Stimulated activated CD4-positive, alpha-beta T cell treated with anti-CD3 and anti-CD28 coated beads, Interleukin-4, amount 100 ng/mL, for 4 hours (primary cell): ENCODE measurements around the gene FAM170B.

Source experiments
- DNase-seq, 2 experiments: peaks; one replicate each; pipeline ENCODE4 v3.0.0-alpha.2; 2020

FAM170B gene

DNA sequence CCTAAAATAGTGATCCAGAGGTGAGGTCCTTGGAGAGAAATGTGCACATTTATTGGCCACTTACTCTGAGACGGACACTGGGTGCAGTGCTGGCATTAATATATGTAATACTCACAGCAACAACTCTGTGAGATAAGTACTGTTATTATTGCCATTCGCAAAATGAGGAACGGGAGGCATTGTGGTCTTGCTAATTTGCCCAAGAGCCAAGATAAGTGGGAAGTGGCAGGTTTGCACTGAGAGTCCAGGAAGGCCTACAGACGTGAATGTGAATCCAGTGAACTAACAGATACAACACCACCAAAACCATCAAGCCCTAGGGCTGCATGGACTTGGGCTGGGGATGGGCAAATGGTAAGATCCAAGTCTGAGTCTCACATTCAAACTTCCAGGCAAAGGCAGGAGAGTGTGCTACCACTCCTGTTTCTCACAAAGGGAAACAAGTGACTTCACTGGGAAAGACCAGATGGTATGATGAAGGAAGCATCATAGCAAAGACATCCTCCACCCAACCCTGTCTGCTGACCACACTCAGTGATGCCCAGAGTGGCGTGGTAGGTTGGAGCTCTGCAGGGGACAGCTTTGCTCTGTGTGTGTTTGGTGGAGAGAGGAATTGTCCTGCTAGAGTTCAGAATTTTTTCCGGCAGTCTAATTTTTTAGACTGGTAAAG, 35.1 kb upstream of the FAM170B start:
- DNase-seq = no peak

DNA sequence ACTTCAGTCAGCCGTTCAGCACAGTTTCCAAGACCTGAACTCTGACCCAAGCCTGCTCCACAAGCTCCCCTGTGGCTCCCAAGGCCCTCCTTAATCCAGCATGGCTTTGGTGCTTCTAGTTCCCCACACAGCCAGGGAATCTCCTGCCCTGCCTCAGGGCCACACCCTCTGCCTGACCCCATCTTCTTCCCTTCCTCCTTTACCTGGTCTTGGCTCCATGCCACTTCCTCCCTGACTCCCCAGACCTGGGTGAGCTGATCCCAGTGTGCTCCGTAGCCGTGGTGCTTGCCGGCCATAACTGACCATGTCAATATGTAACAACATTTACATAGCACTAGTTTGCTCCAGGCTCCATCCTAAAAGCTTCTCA, 34.3 kb upstream of the FAM170B start:
- no peak for DNase-seq

DNA sequence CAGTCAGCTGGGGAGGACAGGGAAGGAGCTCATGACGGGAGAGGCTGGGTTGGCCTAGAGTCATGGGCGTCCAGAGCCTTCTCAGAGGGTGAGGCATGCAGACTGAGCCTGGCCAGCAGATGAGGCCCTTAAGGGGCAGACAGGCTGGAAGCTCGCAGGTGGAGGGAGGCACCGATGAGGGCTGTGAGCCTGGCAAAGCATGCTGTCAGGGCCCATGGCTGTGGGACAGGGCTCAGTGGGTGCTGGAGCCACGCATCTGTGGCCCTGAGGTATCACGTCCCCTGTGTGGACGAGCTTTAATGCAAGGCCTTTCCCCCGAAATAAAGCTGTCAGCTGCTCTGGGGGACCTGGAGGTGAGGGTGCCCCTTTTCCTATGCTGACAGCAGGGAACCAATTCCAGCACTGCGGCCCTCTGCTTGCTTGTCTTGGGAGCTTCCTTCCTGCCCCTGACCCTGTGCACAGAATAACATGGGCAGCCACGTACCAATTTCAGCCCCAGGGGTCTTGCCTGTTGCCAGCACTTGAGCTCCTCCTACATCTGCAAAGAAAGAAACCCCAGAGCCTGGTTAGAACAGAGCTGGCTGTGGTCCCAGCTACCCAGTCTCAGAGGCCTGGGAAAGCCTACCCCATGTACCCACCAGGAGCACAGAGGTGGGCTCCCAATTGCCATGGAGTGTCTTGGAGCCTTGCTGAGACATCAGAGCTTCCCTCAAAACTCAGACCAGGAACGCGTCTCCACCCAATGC, 33.8 kb upstream of the FAM170B start:
- DNase-seq = no peak

DNA sequence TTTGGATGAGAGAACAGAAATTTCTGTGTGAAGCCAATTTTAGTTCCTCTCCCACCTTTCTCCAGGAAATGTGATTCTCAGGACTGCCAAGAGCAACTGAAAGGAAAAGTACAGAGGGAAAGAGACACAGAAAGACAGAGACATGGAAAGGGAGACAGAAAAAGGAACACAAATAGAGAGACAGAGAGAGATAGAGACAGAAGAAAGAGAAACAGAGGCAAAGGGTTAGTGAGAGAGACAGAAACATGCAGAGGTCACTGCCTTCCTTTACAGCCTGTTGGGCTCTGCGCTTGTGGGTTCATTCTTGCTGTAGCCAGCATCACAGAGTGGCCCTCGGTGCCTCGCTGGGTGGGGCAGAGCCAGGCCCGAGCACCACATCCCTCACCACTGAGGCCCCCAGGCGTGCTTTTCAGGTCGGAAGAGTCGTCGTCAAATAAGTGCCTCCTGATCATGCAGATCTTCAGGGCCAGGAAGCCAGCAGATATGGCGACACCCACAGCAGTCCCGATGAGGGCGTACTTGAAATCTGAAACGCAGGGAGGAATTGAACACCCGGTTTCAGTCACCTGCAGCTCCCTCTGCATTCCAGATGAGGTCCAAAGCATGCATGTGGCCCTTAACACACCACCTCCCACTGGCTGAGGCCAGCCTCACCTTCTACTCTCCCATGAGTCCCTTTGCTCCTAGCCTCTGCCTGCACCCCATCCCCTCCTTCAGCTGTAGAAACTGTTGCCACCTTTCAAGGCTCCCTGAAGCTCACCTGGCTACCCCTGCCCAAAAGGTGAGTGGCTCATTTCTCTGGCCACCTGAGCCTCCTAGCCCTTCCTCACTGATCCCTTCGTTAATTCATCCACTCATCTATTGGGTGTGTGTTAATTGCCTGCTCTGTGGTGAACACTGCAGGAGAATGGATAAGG, 32.9 kb upstream of the FAM170B start:
- no peak for DNase-seq

DNA sequence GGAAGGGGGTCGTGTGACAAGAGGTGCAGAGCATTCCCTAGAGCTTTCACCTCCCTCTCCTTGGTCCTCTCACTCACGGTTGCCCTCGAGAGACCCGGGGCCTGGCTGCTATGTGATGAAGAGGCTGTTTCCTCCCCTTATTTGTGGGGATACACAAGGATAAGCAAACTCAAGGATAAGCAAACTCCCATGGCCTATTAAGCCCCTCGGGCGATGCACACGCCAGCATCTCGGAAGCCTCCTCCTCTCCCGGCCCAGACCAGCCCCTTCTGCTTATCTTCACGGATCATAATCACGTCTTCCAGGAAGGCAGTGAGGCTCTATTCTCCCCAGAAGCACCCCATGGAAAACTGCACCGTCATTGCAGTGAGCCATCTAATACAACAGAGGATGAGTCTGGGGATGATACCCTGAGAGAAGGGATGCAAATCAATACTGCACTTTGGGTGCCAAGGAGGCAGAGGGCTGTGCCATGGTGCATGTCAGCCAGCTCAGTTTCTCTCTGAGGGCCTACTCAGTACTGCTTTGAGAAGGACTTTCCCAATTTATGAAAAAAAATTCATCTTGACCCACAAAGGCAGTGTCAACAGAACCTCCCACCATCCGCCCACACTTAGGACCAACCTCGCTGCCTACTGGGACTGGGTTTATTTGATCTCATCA, 32.1 kb upstream of the FAM170B start:
- no peak for DNase-seq

DNA sequence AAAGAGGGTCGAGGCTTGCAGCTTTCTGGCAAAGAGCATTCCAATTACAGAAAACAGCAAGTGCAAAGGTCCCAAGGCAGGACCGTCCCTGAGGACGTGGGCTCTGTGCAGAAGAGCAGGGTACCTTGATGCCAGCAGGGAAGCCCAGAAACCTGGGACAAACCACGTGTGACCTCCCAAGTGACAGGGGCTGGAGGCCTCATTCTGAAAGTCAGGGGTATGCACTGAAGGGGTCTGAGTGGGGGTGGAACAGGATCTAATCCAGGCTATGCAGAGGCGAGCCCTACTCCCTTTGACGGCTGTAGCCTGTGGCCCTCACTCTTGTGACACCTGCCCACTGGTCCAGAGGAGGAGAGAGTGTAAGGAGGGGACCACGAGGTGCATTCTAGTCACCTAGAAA, 31.4 kb upstream of the FAM170B start:
- no peak for DNase-seq

DNA sequence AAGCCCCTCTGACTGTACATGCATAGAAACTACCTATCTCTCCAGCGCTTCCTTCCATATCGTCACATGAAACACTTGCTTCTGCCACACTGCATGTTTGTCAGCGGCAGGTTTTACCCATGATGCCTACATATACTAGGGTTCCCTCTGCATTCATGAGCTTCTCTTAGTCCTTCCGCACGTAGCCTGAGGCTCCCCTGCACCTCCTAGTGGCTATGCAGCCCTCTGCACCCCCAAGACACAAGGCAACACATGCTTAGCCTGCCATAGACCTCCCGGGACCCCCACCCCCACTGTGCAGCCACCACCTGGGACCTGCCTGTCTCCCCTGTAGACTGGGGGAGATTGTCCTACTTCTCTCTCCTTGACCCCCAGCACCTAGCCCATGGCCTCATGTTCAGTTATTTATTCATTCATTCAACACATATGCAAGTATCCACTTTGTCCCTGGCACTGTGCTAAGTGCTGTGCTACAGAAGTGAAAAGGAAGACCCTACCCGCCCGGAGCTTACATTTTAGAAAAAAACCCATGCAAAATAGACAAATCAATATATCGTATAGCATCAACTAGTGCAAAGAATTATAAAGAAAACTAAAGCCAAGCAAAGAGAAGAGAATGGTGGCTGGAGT, 30.9 kb upstream of the FAM170B start:
- DNase-seq = no peak

DNA sequence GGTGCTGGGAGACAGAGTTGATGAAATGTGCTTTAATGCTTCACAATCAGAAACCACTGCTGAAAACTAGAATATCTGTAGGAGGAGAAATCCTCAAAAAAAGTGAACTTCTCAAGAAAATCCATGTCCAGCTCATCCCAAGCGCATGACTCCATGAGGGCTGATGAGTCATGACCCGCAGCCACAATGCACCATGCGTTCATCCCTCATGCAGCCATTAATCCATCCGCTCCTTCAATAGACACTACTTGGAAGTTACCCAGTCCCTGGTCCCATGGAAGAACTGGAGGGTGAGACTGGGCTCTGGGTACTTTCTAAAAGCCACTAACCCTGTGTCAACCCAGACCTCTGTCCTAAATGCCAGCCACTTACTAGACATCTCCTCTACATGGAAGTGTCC, 29.9 kb upstream of the FAM170B start:
- DNase-seq = no peak

DNA sequence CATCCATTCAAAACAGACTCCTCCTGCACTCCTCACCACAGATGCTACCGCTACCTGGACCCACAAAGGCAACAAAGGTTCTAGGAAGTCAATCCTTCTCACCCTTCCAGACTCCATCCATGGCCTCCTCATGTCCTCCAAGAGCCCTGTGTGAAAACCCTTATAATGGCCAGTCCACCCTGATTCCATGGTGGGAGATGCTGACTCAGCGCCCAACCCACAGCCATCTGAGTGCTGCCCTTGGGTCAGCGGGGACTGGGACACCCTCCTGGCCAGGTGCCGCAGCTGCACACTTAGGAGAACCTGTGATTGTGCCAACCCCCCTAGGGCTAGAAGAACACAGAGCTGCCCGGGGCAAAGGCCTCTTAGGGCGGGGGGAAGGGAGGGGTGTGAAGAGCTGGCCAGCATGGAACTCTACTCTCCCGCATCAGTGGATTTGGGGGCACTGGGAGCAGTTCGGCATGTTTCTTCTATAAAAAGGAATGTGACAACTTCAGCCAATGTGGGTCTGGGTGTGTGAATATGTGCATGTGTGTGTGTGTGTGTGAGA, 29.0 kb upstream of the FAM170B start:
- DNase-seq = no peak

DNA sequence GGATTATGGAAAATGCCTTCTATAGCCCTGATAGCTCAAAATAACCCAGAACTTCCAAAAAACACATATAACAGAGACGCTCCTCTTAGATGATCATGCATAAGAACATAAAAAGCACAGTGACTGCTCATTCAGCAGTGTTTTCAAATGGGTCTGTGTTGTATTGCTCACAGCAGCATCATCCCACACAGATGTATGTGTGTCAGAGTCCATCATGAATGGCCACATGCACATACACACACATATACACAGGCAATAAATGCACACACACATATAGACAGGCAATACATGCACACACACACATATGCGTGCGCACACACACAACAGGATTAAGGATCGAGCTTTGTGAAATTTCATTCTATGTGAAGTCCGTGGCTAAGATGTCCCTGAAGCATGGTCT, 28.2 kb upstream of the FAM170B start:
- no peak for DNase-seq

DNA sequence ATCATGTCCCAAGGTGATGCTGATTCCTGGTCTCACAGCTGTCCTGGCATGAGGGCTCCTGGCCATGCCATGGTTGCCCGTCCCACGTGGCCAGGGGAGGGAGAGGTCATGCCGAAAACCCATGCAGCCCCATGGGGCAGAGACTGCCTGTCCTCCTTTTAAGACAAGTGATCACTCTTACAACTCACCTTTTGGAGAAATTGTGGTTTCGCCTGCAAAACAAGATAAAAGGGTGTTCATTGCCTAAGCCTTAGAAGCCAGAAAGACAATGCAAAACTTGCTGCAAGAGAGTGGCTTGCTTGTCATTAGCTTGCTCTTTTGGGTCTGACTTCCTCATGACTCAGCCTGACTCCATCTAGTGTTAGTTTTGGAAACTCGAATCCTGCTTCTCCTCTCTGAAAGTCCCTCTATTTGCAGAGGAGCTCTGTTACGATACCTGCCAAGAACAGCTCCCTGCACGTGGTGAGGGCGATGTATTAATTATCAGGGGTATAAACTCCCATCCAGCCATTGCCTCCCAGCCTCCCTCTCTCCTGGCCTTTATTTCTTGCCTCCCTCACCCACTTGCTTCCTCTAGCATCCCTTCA, 27.7 kb upstream of the FAM170B start:
- DNase-seq = no peak

DNA sequence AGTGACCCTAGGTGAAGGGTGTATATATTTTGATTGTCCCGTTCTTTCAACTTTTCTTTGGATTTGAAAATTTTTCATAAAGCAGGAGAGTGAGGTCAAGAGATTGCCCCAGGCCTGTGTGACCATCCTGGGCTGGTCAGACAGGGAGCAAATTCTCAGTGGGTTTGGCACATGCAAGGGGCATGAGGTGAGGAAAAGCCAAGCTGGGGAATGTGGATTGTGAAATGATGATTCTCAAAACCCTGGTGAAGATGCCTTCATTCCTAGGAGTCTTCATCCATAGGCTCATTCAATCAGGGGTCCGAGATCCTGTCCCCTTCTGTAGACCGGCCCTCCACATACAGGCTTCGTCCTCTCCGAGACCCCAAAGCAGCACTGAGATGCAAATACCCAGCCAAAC, 27.0 kb upstream of the FAM170B start:
- no peak for DNase-seq

DNA sequence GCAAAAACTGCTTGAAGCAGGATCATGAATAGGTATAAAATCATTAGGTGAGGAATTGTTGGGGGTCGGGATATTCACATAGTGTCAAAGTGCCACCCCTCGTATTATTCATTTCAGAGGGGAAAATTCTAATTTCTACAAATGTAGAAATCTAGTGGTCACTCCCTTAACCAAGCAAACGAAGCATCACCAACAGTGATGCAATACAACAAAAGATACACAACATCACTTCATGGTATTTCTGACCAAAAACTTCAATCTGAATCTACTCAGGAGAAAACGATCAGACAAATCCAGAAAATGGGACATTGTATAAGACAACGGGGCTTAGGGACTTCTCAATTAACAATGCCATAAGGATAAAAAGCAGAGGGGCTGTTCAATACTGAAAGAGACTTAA, 26.3 kb upstream of the FAM170B start:
- no peak for DNase-seq

DNA sequence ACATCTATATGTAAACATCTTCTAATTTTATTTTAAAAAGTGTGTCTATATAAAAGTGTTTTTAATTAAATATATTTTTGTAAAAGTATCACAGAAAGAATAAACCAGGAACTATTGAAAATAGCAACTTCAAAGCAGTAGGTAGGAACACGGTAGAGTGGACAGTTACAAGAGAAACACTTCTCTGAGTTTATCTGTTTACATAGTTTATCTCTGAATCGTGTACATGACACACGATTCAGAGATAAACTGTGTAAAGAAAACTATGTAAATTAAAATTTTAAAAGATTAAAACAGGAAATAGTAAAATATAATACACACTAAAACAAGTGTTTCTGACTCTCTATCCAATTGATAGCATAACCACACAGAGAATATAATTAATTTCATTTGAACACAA, 25.1 kb upstream of the FAM170B start:
- no peak for DNase-seq

DNA sequence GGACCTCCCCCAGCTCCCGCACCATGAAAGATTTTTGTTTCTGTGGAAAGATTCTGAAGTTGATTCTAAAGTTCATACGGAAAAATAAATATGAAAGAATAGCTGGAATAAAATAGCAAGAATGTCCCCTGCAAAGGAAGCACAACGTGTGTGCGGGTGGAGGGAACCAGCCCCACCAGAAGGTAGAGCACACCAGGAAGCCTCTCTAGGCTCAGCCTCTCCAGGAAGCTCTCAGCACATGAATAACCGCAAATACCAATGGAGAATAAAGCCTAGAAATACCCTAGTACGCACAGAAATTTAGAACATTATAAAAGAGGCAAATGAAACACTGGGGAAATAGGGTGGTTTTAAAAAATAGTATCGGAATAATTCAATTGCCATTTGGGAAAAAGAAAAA, 24.6 kb upstream of the FAM170B start:
- DNase-seq = no peak

DNA sequence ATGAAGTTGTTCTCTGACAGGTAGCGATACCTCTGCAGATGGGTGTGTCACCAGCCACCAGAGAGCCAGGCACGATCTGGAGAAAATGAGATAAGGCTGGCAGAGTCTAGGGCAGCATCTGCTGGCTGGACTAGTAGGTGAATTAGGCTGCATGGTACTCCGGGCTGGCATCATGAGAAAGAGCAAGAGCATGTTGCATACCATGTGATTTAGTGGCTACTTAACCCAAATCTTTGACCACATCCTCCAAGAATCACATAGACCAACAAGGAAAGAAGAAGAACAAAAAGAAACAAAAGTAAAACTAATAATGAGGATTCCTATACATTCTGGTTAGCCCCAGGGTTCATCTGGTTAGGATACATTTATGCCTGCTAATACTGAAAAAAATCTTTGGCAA, 23.4 kb upstream of the FAM170B start:
- no peak for DNase-seq

DNA sequence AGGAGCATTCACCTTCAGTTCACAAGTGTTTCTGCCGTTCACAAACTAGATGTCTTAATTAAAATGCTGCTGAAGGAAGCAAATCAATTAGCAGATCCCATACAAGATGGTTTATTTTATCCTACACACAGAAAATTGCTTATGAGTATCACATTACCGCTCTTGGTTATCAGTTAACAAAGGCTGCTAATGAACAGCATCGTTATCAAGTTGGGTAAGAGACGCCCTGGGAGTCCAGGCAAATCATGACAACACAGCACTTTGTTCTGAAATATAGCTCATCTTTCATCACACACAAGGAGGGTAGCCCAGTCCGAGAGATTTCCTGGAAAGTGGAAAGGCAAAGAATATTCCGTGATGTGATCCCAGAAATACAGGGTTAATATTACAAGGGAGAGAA, 20.8 kb upstream of the FAM170B start:
- DNase-seq = no peak

DNA sequence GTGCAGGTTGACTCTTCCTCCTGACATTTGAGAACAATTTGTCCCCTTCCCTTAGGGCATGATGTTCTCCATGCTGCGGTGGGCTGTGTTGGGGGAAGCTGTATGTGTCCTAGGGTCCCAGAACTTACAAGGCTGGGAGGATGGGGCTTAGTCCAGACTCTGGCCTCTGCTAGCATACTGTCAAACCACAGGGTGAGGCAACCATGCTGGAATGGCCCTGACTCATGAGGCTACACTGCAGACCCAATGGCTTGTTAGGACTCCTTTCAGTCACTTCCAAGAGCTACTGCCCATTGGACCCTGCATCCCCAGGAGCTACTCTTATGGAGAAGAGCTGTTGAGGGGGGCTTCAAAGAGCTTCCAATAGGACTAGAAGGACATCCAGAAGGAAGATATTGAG, 20.1 kb upstream of the FAM170B start:
- no peak for DNase-seq

DNA sequence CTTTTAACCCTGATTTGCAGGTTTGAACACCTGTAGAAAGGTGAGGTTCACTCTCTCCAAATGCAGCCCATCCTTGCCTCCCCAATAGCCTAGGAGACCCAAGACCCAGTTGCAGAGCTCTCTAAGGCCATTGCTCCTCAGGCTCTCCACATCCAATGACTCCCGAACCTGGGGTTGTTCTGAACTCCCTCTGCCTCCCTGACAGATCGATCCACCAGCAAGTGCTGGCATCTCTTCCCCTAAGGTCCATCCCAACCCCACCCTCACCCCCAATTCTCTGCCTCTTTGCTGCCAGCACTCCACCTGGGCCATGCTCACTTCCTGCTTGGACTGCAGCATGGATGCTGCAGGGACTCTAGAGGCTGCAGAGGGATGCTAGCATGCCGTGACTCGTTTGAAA, 19.3 kb upstream of the FAM170B start:
- no peak for DNase-seq

DNA sequence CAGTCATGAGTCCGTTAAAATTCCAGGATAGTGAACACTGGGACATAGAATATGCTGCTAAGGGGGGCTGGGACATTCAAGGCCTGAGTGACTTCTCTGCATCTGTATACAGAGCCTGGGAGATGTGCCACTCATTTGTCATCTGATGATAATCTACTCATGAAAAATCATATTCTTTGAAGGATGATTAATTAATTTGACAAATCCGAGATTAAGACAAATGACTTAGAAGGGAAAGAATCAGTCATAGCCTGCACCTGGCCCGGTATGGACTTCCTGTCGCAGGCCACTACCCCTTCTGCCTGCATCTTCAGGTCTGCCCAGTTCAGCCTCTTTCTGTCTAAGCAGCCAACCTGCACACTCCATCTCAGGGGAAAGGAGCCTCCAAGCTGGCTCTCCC, 18.8 kb upstream of the FAM170B start:
- DNase-seq = no peak

DNA sequence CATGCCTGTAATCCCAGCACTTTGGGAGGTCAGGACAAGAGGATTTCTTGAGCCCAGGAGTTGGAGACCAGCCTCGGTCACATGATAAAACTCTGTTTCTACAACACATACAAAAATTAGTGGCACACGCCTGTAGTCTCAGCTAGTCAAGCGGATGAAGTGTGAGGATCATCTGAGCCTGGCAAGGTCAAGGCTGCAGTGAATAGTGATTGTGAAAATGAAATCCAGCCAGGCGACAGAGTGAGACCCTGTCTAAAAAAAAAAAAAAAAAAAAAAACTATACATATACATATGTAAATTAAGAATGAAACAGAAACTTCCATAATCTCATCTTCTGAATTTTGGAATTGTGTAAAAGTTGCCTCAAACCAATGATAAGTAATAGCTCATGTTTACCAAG, 18.2 kb upstream of the FAM170B start:
- DNase-seq = no peak

DNA sequence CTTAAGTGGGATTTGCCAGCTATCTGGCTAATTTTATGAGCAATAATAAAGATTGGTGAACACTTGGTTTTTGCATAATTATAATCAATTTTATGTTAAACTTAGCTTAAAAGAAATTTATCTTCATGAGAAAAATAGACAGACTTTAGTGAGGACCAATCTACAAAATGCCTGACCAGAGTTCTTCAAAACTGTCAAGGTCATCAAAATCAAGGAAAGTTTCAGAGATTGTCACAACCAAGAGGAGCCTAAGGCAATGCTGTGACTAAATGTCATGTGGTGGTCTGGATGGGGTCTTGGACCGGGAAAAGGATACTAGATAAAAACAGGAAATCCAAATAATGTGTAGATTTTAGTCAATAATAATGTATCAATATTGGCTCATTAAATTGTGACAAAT, 17.7 kb upstream of the FAM170B start:
- no peak for DNase-seq
